Hematopoietic multipotent progenitor cell (in vitro differentiated cells): ENCODE data around the gene GRK3. TPM values are rescaled to one million over a fixed set of nuclear protein-coding genes. Genes with fewer than 3 reads are reported as not detected.

Source experiments
- DNase-seq, 3 donors: peaks; one replicate each; pipeline ENCODE4 v3.0.0-alpha.2; 2011 to 2015; ENCODE audit warnings: low read depth in 2 of 3, low spot score in 2 of 3
- total RNA-seq: library from RNA; depleted of rRNA; stranded (reverse); fragments of >200 nt; gene quantifications from one replicate; pipeline ENCODE4 v1.2.3, GENCODE V29; 2012

Gene GRK3
- total RNA-seq, 1 donor = 8.3 TPM

- no peak for DNase-seq
These were observed 185.1 kb downstream of the GRK3 start for GRCh38 chr22:25749420-25750169.

DNA sequence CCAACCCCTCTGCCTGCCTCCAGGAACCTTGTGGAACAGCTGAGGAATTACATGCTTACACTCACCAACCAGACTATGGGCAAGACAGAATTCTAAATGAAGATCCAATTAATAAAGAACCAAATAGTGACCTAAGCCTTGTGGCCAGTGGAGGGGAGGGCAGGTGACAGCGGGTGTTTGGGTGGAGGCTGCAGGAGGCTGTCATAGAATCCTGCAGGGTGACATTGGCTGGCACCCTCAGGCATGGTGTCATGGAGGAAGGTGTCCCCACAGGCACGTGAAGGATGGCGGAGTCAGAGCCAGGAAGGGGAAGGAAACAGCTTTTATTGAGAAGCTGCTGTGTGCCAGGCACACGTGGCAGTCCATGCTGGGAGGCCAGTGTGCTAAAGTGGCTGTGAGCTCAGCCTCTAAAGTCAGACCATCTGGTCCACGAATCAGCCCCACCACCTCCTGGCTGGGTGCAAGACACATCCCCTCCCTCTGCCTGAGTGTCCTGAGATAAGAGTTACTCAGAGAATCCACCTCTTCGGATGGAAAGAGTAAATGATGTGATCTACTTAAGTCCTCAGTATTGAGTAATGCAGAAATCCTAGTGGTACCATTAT, 186.2 kb downstream of the GRK3 start:
- DNase-seq = no peak

DNA sequence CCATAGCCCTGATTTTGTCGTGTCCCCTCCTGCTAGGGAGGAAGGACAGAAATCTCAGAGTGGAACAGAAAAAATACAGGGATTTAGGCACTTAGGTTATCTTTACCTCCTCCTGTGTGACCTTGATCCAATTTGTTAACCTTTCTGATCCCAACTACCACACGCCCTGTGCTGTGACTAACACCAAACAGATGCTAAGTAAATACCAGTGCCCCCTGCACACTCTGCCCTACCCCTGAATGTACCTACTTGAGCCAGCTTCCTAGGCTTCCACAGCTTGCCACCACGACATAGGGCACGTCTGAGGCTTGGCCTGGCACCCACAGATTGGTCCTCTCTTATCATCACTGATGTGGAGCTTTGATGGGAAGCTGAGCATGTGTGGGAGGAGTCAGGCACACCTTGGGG, 186.7 kb downstream of the GRK3 start:
- no peak for DNase-seq

- no peak for DNase-seq
These were observed 188.2 kb downstream of the GRK3 start for GRCh38 chr22:25752615-25753214.

DNA sequence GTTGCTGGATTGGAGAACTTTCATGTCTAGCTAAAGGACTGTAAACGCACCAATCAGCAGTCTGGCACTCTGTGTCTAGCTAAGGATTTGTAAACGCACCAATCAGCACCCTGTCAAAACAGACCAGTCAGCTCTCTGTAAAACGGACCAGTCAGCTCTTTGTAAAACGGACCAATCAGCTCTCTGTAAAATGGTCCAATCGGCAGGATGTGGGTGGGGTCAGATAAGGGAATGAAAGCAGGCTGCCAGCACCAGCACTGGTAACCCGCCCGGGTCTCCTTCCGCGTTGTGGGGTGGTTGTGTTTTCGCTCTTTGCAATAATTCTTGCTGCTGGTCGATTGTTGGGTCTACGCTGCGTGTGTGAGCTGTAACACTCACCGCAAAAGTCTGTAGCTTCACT, 188.8 kb downstream of the GRK3 start:
- no peak for DNase-seq

- no peak for DNase-seq
These were observed 190.2 kb downstream of the GRK3 start for GRCh38 chr22:25754527-25755202.

DNA sequence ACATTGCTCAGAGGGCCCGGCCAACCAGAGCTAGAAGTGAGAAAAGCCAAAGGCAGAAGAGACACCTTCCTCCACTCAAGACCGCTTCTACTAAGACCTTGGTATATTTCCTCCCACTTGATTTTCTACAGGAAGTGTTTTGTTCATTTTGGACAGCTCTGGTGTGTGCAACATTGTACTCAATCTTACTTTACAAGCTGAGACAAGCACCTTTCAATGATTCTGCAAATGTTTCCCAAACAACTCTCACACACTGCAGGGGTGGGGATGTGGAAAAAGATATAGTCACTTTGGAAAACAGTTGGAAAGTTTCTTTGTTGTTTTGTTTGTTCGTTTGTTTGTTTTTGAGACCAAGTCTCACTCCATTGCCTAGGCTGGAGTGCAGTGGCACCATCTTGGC, 193.2 kb downstream of the GRK3 start:
- DNase-seq = no peak

DNA sequence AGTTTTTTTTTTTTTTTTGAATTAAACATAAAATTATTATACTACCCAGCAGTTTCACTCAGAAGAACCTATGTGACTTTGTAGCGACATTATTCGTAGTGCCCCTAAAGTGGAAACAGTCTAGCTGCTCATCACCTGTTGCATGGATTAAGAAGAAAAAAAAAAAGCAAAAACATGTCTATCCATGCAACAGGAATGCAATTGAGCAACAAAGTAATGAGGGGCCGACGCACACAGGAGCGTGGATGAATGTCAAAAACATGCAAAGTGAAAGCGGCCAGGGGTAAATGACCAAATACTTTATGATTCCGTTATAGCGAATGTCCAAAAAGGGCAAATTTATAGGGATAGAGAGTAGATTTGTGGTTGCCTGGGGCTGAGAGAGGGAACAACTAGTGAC, 193.8 kb downstream of the GRK3 start:
- no peak for DNase-seq

DNA sequence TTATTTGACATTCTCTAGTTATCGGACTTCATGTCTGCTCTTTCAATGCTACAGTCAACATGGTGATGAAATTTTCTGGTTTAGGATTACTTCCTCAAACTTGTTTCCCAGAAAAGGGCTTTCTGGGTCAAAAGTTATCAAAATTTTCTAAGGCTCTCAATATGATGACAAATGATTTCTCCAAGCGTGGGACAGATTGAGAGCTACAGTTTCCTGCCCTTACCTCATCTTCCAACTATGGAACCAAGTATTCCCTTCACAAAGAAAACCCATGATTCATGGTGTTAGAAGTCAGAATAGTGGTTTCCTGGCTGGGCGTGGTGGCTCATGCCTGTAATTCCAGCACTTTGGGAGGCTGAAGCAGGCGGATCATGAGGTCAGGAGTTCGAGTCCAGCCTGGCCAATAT, 195.4 kb downstream of the GRK3 start:
- DNase-seq = peak in 1 of 3 donors; percentile 41

DNA sequence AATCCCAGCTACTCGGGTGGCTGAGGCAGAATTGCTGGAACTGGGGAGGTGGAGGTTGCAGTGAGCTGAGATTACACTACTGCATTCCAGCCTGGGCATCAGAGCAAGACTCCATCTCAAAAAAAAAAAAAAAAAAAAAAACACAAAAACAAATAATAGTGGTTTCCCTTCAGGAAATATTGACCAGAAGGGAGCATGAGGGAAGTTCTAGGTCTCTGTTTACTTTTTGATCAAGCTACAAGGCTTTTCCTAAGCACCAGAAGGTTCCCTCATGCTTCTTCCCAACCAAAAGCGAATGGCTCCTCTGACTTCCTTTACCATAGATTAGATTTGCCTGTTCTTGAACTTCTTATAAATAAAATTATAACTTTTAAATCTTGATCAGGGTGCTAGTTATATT, 195.8 kb downstream of the GRK3 start:
- no peak for DNase-seq

DNA sequence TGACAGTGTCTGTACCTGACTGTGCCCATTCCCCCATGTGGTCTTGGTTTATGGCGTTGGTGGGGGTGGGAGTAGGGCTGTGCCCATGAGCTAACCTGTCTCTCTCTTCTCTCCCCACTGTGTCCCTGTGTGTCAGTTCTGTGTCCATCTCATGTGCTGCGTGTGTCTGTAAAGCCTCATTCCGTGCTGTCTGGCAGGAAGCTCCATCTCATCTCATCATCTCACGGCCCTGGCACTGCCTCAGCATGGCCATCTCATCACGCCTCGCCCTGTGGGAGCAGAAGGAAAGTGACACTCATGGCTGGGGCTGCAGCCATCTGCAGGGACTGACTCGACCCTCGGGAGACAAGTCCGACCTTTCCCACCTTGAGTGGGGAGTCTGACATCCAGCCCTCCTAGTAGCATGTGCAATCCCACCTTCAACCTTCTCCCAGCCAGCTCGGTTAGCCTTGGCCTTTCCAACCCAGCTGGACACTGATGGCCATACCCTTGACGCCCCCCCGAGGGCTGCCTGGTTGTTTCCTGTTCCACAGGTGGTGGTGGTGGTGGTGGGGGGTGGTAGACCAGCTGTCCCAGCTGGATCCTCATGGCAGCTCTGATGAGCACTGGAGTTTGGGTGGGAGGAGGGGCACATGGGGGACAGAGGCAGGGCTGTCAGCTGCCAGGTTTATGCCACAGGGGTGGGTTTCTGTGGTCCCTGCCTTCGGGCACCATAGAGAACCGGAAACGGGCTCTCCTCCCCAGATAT, 196.5 kb downstream of the GRK3 start:
- no peak for DNase-seq

DNA sequence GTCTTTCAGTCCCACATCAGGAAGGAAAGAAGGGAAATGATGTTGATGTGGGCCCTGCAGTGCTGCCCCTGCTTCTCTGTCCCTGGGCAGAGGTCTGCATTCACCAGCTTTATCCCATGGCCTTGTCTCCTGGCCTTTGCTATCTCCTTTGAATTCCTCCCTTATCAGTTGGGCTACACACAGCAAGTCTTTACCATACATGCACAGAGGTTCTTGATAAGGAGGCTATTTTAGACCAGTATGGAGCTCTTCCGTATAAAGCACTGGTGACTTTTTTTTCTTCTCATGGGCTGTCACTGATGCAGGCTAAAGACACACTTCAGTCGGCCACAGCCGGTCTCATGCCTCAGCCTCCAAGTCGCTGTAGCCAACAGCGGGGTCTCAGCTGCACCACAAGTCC, 197.7 kb downstream of the GRK3 start:
- DNase-seq = no peak

DNA sequence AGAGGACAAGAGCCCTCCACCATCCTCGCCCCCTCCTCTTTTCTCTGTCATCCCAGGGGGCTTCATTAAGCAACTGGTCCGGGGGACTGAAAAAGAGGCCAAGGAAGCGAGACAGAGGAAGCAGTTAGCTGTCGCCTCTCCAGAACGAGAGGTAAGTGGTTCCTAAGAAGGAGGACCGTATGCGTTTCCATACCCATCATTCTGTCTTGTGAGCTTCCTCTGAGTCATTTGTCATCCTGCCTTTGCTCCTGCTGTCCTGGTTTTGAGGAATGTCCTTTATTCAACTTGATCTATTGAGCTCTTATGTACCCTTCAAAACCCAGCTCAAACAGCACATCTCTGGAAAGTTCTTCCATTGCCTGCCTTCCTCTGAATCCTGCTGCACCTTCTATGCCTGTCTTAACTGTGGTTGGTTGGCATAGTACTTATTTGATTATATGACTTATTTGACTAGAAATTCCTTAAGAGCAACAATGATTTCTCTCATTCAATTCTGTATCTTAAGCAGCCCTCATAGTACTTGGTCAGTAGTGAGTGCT, 198.8 kb downstream of the GRK3 start:
- DNase-seq = no peak

DNA sequence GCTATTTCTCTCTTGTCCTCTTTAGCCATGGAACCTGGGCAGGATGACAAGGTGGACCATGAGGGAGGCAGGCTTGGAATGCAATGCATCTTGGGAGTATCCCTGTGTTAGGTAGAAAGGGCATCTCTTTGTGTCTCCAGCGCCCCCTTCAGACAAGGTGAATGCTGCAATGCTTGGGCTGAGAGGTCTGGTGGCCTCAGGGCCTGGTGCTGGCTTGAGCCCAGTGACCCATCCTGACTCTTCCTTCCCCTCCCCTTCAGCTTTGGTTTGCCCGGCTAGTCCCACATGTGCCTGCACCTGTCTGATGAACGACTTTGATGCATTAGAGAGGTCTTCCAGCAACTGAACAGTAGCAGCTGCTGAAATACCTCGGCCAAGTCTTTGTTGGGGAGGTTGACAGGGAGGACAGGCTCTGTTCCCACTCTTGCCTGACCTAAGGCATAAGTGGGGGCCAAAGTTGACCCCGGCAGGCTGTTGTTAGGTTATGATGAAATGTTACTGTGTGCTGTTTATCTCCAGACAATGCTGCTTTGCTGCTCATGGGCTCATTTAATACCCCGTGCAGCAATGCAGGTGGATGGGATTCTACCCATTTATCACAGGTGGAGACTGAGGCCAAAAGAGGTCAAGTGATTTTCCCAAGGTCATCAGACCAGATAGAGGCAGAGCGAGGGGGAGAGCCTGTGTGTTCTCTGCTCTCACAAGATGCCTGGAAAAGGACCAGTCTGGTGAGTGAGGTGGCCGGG, 200.0 kb downstream of the GRK3 start:
- DNase-seq = no peak

GRCh38 chr22:25765016-25765367, 200.5 kb downstream of the GRK3 start:
- no peak for DNase-seq

GRCh38 chr22:25765801-25766200, 201.3 kb downstream of the GRK3 start:
- no peak for DNase-seq

DNA sequence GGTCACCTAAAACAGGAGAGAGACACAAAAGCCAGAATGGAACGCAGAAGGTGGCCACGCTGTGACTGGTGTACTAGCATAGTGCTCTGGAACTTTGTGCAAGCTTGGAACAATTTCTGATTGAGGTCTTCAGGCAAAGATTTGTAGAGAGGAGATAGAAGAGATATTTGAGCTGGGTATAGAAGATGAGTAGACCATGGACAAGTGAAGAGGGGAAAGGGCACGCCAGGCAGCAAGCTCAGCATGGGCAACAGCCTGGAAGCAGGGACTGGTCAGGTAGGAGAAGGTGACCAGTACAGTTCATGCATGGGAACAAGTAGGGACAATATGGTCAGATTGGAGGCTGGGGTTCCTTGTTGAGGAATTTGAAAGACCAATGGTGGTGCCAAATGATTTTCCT, 201.9 kb downstream of the GRK3 start:
- no peak for DNase-seq

GRCh38 chr22:25770333-25770732, 205.9 kb downstream of the GRK3 start:
- DNase-seq = no peak

DNA sequence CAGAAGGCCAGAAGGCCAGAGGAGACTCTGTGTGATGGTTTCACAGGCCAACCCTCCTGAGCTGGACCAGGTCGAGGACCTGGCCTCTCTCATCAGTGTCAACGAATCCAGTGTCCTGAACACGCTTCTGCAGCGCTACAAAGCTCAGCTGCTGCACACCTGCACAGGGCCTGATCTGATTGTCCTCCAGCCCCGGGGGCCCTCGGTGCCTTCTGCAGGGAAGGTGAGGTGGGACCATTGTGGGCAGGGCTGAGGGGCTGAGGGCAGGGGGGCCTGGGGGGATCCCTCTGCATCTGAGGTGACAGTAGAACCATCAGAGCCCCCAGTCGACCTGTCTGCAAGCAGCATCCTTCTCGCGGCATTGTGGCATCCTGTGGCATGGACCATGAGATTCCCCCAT, 207.8 kb downstream of the GRK3 start:
- no peak for DNase-seq

- DNase-seq = peak in 1 of 3 donors; percentile 23
These were observed 210.1 kb downstream of the GRK3 start for GRCh38 chr22:25774575-25775026.
